ENCODE data around the gene SLC24A5. TPM values are rescaled to one million over a fixed set of nuclear protein-coding genes. Genes with fewer than 3 reads are reported as not detected.

SLC24A5 gene
- total RNA-seq: not detected in 2 replicates

DNA sequence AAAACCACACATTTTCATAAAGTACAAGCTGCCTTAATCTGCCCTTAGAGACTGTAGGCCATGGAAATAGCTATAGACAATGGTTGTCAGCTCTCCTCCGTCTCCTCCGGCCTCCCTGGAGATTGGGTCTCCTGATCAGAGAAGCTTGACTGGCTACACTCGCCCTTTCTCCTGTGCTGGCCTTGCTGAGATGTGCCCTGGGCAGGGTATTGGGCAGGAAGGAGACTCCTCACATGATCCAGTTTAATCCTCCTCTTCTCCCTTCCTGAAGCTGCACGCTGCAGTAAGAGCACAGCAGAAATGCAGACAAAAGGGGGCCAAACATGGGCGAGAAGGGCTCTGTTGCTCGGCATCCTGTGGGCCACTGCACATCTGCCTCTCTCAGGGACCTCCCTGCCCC, at the start of gene SLC24A5:
Gene SLC24A5, plus strand, starts transcription at position 246 of the 400 bp plus-strand sequence. Its CDS starts 55 bp downstream, at position 301.
- Histone ChIP-seq H3K36me3 (ENCODE audit: control insufficient read depth, insufficient read depth, low read length) (no peaks in the 10 kb centered on the region), H3K27me3 (ENCODE audit: control insufficient read depth, insufficient read depth, low read length) (no peaks in the 10 kb centered on the region), H3K4me3 (ENCODE audit: low read depth, low read length) (no peak within 1 kb of the TSS)
- TF ChIP-seq, protein P1, sequence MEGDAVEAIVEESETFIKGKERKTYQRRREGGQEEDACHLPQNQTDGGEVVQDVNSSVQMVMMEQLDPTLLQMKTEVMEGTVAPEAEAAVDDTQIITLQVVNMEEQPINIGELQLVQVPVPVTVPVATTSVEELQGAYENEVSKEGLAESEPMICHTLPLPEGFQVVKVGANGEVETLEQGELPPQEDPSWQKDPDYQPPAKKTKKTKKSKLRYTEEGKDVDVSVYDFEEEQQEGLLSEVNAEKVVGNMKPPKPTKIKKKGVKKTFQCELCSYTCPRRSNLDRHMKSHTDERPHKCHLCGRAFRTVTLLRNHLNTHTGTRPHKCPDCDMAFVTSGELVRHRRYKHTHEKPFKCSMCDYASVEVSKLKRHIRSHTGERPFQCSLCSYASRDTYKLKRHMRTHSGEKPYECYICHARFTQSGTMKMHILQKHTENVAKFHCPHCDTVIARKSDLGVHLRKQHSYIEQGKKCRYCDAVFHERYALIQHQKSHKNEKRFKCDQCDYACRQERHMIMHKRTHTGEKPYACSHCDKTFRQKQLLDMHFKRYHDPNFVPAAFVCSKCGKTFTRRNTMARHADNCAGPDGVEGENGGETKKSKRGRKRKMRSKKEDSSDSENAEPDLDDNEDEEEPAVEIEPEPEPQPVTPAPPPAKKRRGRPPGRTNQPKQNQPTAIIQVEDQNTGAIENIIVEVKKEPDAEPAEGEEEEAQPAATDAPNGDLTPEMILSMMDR (IDR thresholded peaks at IDR 0.05; ENCODE audit: insufficient read depth, low read length, poor library complexity, severe bottlenecking): no peak
- DNase-seq (ENCODE audit: low read depth): no peak

DNA sequence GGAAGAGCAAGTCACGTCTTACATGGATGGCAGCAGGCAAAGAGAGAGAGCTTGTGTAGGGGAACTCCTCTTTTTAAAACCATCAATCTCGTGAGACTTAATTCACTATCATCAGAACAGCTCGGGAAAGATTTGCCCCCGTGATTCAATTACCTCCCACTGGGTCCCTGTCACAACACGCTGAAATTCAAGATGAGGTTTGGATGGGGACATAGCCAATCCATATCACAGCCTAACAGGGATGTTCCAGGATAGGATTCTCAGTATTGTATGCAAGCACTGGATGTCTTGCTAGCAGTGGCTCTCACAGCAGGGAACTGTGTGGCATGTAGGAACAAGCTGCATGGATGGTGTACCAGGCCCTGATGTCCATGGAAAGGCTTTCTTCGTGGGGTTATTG, 47.8 kb upstream of the SLC24A5 start:
- Histone ChIP-seq H3K27me3 (ENCODE audit: control insufficient read depth, insufficient read depth, low read length) (no peaks in the 10 kb centered on the region), H3K4me3 (ENCODE audit: low read depth, low read length) (no peak overlapping the region), H3K36me3 (ENCODE audit: control insufficient read depth, insufficient read depth, low read length) (no peaks in the 10 kb centered on the region)
- no peak for DNase-seq (ENCODE audit: low read depth)
- TF ChIP-seq, protein P1 (IDR thresholded peaks at IDR 0.05; ENCODE audit: insufficient read depth, low read length, poor library complexity, severe bottlenecking): no peak

DNA sequence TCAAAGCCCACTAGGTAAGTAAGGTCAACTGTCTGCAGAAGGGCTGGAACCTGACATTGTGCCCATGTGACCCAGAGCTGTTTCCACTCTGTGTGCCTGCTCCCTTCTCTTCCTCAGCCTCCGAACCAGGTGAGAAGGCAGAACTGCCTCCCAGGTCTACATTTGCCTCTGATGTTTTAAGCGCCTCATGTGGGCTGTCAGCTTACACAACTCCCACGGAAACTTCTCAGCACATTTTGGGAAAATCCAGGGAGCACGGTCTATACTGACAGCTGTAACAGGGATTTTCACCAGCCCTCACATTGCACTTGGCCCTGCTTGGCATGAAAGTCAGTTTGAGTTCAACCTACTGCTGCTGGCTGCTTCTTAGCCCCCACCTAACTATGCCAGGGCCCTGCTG, 46.9 kb upstream of the SLC24A5 start:
- TF ChIP-seq, protein P1 (IDR thresholded peaks at IDR 0.05; ENCODE audit: insufficient read depth, low read length, poor library complexity, severe bottlenecking): no peak
- Histone ChIP-seq H3K36me3 (ENCODE audit: control insufficient read depth, insufficient read depth, low read length) (no peaks in the 10 kb centered on the region), H3K4me3 (ENCODE audit: low read depth, low read length) (no peak overlapping the region), H3K27me3 (ENCODE audit: control insufficient read depth, insufficient read depth, low read length) (no peaks in the 10 kb centered on the region)
- no peak for DNase-seq (ENCODE audit: low read depth)

DNA sequence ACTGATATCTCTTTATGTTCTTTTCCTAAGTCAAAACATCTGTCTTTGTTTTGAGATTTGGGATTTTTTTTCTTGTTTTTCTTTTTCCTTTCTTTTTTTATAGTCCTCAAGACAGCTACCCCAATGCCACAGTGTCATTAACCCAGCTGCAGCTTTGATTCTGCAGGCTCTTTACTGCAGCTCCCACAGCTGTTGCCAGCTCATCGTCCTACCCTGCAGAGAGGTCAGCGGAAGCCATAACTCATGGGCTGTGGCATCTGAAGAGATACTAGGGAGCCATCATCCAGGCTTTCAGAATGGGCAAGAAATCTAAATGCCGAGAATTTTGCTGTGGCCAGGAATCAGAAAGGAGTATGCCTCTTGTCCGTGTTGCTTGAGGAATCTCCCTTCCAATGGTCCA, 44.3 kb upstream of the SLC24A5 start:
- DNase-seq (ENCODE audit: low read depth): no peak
- TF ChIP-seq, protein P1 (IDR thresholded peaks at IDR 0.05; ENCODE audit: insufficient read depth, low read length, poor library complexity, severe bottlenecking): no peak
- Histone ChIP-seq H3K27me3 (ENCODE audit: control insufficient read depth, insufficient read depth, low read length) (no peaks in the 10 kb centered on the region), H3K4me3 (ENCODE audit: low read depth, low read length) (no peak overlapping the region), H3K36me3 (ENCODE audit: control insufficient read depth, insufficient read depth, low read length) (no peaks in the 10 kb centered on the region)

DNA sequence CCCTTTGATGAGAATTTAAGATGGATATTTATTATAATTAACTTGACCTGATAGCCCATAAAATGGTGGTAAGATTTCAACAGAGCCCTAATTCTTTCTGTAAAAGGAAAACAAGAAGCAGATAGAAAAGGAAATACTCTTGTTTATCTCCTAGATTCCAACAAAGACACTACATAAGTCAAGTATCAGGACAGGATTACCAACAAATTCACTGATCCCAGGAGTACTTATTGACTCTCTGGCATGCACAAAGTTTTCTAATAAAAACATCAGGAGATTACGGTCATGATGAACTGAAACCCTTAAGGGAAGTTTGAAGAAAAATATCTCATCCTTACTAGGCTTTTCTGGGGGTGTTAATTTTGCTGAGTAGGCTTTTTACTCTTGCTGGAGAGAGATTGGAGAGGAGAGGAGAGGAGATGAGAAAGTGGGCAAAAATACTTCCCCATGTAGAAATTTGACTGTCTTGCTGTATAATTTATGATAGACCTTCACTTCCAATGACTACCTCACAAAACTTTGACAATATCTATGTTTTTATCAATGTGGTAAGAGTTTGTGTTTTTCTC, 43.1 kb upstream of the SLC24A5 start:
- Histone ChIP-seq H3K27me3 (ENCODE audit: control insufficient read depth, insufficient read depth, low read length) (no peaks in the 10 kb centered on the region), H3K36me3 (ENCODE audit: control insufficient read depth, insufficient read depth, low read length) (no peaks in the 10 kb centered on the region), H3K4me3 (ENCODE audit: low read depth, low read length) (no peak overlapping the region)
- DNase-seq (ENCODE audit: low read depth): no peak
- TF ChIP-seq, protein P1 (IDR thresholded peaks at IDR 0.05; ENCODE audit: insufficient read depth, low read length, poor library complexity, severe bottlenecking): no peak

Data from kidney epithelial cell (primary cell).